ENCODE results near the gene AGAP3.

AGAP3 gene

DNA sequence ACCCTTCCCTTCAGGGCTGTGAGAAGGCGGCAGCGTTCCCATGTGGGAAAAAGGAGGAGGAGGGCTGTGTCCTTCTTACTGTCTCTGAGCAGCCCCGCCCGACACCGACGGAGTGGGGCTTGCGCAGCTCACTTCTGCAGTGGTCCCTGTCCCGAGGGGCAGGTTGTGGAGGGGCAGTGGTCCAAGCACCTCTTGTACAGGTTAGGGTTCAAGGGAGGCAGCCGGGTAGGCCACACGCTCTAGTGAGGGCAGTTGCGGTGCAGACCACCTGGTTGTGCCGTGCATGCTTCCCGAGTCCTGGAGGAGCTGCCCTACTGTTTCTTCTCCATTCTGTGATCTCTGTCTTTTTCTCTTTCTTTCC, 32.8 kb downstream of the AGAP3 start:
- Histone ChIP-seq H3K36me3 (ENCODE audit: control insufficient read depth in 1 of 2, insufficient read depth in 2 of 2, low read length in 2 of 2) (peaks cover 74% of the 10 kb centered on the region in 2 experiments), H2AK5ac (ENCODE audit: low read length) (no peak overlapping the region), H2BK120ac (ENCODE audit: insufficient read depth, low read length, poor library complexity) (no peak overlapping the region), H3K27me3 (ENCODE audit: insufficient read depth, low read length) (no peaks in the 10 kb centered on the region), H3K79me1 (ENCODE audit: low read length) (peaks cover 13% of the 10 kb centered on the region), H3K79me2 (ENCODE audit: control insufficient read depth, insufficient read depth, low read length, poor library complexity) (peaks cover 21% of the 10 kb centered on the region), H3K4me2 (ENCODE audit: low read length) (no peak overlapping the region), H3K23ac (ENCODE audit: low read length) (no peak overlapping the region), H3K9ac (ENCODE audit: low read length) (no peak overlapping the region), H4K12ac (ENCODE audit: low read depth, low read length) (no peak overlapping the region), H3K4me1 (ENCODE audit: control insufficient read depth in 1 of 2, insufficient read depth in 2 of 2, low read length in 2 of 2) (peaks cover 17% of the 10 kb centered on the region in 2 experiments), H3K27ac (ENCODE audit: low read depth, low read length) (no peak overlapping the region), H2AFZ (ENCODE audit: insufficient read depth, low read length, poor library complexity) (no peak overlapping the region), H3K4me3 (ENCODE audit: low read depth, low read length) (no peak overlapping the region), H3K18ac (ENCODE audit: low read length) (no peak overlapping the region), H3K9me3 (ENCODE audit: insufficient read depth, low read depth, low read length) (peaks cover 2% of the 10 kb centered on the region), H2BK5ac (ENCODE audit: low read depth, low read length, poor library complexity) (no peak overlapping the region), H4K8ac (ENCODE audit: low read depth, low read length) (no peak overlapping the region), H3K14ac (ENCODE audit: low read length) (no peak overlapping the region), H4K91ac (ENCODE audit: low read depth, low read length) (no peak overlapping the region), H2BK12ac (ENCODE audit: low read length) (no peak overlapping the region), H3K4ac (ENCODE audit: low read depth, low read length) (no peak overlapping the region)
- DNase-seq, result no peak
- no CpG with 5 or more reads among the region's 13 CpGs for WGBS (ENCODE audit: extremely low coverage, insufficient coverage, insufficient read length)

DNA sequence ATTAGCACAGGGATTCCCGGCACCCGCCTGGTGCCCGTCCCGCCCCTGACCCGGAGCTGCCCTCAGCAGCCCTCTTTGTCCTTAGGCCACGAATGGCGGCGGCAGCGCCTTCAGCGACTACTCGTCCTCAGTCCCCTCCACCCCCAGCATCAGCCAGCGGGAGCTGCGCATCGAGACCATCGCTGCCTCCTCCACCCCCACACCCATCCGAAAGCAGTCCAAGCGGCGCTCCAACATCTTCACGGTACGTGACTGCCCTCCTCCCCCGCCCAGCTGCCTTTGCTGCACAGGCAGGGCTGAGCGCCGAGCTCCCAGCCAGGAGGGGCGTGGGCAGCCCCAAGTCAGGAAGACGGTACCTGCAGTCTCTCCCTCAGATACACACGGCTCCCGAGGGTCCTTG, 33.6 kb downstream of the AGAP3 start:
- no CpG with 5 or more reads among the region's 27 CpGs for WGBS (ENCODE audit: extremely low coverage, insufficient coverage, insufficient read length)
- no peak overlapping the region for H4K91ac ChIP-seq (ENCODE audit: low read depth, low read length)
- no peak overlapping the region for H3K14ac ChIP-seq (ENCODE audit: low read length)
- no peak overlapping the region for H4K12ac ChIP-seq (ENCODE audit: low read depth, low read length)
- no peak overlapping the region for H2AK5ac ChIP-seq (ENCODE audit: low read length)
- H3K27ac ChIP-seq (ENCODE audit: low read depth, low read length), result no peak overlapping the region
- no peak overlapping the region for H2BK120ac ChIP-seq (ENCODE audit: insufficient read depth, low read length, poor library complexity)
- no peak overlapping the region for H3K4me2 ChIP-seq (ENCODE audit: low read length)
- no peak overlapping the region for H3K9ac ChIP-seq (ENCODE audit: low read length)
- H3K9me3 ChIP-seq (ENCODE audit: insufficient read depth, low read depth, low read length), result peaks cover 2% of the 10 kb centered on the region
- peaks cover 19 to 20% of the 10 kb centered on the region in 2 experiments for H3K4me1 ChIP-seq (ENCODE audit: control insufficient read depth in 1 of 2, insufficient read depth in 2 of 2, low read length in 2 of 2)
- H3K4ac ChIP-seq (ENCODE audit: low read depth, low read length), result no peak overlapping the region
- no peak overlapping the region for H2AFZ ChIP-seq (ENCODE audit: insufficient read depth, low read length, poor library complexity)
- no peaks in the 10 kb centered on the region for H3K27me3 ChIP-seq (ENCODE audit: insufficient read depth, low read length)
- DNase-seq, result no peak
- no peak overlapping the region for H4K8ac ChIP-seq (ENCODE audit: low read depth, low read length)
- no peak overlapping the region for H3K4me3 ChIP-seq (ENCODE audit: low read depth, low read length)
- no peak overlapping the region for H2BK12ac ChIP-seq (ENCODE audit: low read length)
- H3K23ac ChIP-seq (ENCODE audit: low read length), result no peak overlapping the region
- H3K79me2 ChIP-seq (ENCODE audit: control insufficient read depth, insufficient read depth, low read length, poor library complexity), result peaks cover 17% of the 10 kb centered on the region
- peaks cover 6% of the 10 kb centered on the region for H3K79me1 ChIP-seq (ENCODE audit: low read length)
- peaks cover 83% of the 10 kb centered on the region in 2 experiments for H3K36me3 ChIP-seq (ENCODE audit: control insufficient read depth in 1 of 2, insufficient read depth in 2 of 2, low read length in 2 of 2)
- H3K18ac ChIP-seq (ENCODE audit: low read length), result no peak overlapping the region
- H2BK5ac ChIP-seq (ENCODE audit: low read depth, low read length, poor library complexity), result no peak overlapping the region

DNA sequence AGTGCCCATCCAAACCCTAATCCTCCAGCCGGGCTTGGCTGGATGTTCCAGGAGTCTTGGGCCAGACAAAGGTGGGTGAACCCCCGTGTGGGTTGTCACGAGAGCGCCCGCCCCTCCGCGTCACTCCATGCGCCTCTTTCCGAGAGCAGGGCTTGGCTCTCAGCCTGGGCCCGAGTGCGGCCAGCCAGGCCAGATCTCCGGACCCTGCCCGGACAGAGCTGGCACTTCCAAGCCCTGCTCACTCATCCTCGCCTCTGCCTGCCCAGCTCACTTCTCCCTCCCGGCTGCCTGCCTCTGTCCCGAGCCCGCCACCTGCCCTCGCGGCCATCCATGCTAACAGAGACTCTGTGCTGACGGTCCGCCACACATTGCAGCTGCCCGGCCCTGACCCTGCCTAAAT, 34.6 kb downstream of the AGAP3 start:
- no peak overlapping the region for H3K4me2 ChIP-seq (ENCODE audit: low read length)
- peaks cover 2% of the 10 kb centered on the region for H3K9me3 ChIP-seq (ENCODE audit: insufficient read depth, low read depth, low read length)
- H2AK5ac ChIP-seq (ENCODE audit: low read length), result no peak overlapping the region
- no peak overlapping the region for H2BK5ac ChIP-seq (ENCODE audit: low read depth, low read length, poor library complexity)
- no peak overlapping the region for H3K9ac ChIP-seq (ENCODE audit: low read length)
- no peak overlapping the region for H2BK120ac ChIP-seq (ENCODE audit: insufficient read depth, low read length, poor library complexity)
- peaks cover 2% of the 10 kb centered on the region for H3K79me1 ChIP-seq (ENCODE audit: low read length)
- no peak overlapping the region for H3K18ac ChIP-seq (ENCODE audit: low read length)
- H4K8ac ChIP-seq (ENCODE audit: low read depth, low read length), result no peak overlapping the region
- H2BK12ac ChIP-seq (ENCODE audit: low read length), result no peak overlapping the region
- no CpG with 5 or more reads among the region's 22 CpGs for WGBS (ENCODE audit: extremely low coverage, insufficient coverage, insufficient read length)
- DNase-seq, result no peak
- no peak overlapping the region for H4K91ac ChIP-seq (ENCODE audit: low read depth, low read length)
- no peak overlapping the region for H3K14ac ChIP-seq (ENCODE audit: low read length)
- no peak overlapping the region for H3K23ac ChIP-seq (ENCODE audit: low read length)
- H3K27me3 ChIP-seq (ENCODE audit: insufficient read depth, low read length), result no peaks in the 10 kb centered on the region
- no peak overlapping the region for H3K4me3 ChIP-seq (ENCODE audit: low read depth, low read length)
- peaks cover 11% of the 10 kb centered on the region for H3K79me2 ChIP-seq (ENCODE audit: control insufficient read depth, insufficient read depth, low read length, poor library complexity)
- no peak overlapping the region for H4K12ac ChIP-seq (ENCODE audit: low read depth, low read length)
- peaks cover 23 to 26% of the 10 kb centered on the region in 2 experiments for H3K4me1 ChIP-seq (ENCODE audit: control insufficient read depth in 1 of 2, insufficient read depth in 2 of 2, low read length in 2 of 2)
- no peak overlapping the region for H3K4ac ChIP-seq (ENCODE audit: low read depth, low read length)
- H2AFZ ChIP-seq (ENCODE audit: insufficient read depth, low read length, poor library complexity), result no peak overlapping the region
- no peak overlapping the region for H3K27ac ChIP-seq (ENCODE audit: low read depth, low read length)
- H3K36me3 ChIP-seq (ENCODE audit: control insufficient read depth in 1 of 2, insufficient read depth in 2 of 2, low read length in 2 of 2), result peaks cover 85 to 87% of the 10 kb centered on the region in 2 experiments

DNA sequence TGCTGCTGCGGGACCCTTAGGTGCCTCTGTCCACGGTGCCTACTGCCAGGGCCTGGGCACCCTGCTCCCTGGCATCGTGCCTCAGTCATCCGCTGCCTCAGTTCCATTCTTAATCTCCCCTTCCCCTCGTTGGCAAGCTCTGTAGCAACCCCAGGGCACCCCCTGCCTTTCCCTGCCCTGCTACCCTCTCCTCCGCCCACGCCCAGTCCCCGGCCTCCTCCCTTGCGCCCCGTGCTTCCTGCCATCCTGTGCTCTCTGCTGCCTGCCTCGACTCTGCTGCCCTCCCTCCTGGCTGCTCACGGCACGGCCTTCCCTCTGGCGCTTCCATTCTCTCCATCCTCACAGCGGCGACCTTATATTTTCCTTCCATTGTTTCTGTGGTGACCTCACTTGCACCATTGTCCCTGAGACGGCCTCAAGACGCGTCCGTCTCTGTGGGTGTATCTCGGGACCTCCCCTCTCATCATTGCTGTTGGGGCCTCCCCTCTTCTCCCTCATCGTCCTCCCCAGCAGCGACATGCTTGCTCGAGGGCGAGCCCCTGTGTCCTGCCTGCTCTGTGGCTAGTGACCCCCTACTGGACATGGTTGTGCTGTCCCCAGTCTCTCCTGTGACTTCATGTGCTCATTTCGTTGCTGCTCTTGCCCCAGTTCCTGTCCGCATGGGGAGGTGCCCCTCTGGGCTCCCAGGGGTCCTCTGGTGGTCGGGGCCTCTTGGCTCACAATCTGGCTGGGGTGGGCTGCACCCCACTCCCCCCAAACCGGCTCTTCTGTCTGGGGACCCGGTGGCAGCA, 35.3 kb downstream of the AGAP3 start:
- Histone ChIP-seq H3K79me2 (ENCODE audit: control insufficient read depth, insufficient read depth, low read length, poor library complexity) (peaks cover 5% of the 10 kb centered on the region), H3K4me3 (ENCODE audit: low read depth, low read length) (no peak overlapping the region), H3K9me3 (ENCODE audit: insufficient read depth, low read depth, low read length) (peaks cover 2% of the 10 kb centered on the region), H3K18ac (ENCODE audit: low read length) (no peak overlapping the region), H4K8ac (ENCODE audit: low read depth, low read length) (no peak overlapping the region), H4K91ac (ENCODE audit: low read depth, low read length) (no peak overlapping the region), H3K27me3 (ENCODE audit: insufficient read depth, low read length) (no peaks in the 10 kb centered on the region), H3K14ac (ENCODE audit: low read length) (no peak overlapping the region), H2BK5ac (ENCODE audit: low read depth, low read length, poor library complexity) (no peak overlapping the region), H3K27ac (ENCODE audit: low read depth, low read length) (no peak overlapping the region), H3K4me2 (ENCODE audit: low read length) (no peak overlapping the region), H4K12ac (ENCODE audit: low read depth, low read length) (no peak overlapping the region), H2BK12ac (ENCODE audit: low read length) (no peak overlapping the region), H3K4ac (ENCODE audit: low read depth, low read length) (no peak overlapping the region), H3K23ac (ENCODE audit: low read length) (no peak overlapping the region), H3K79me1 (ENCODE audit: low read length) (peaks cover 2% of the 10 kb centered on the region), H3K9ac (ENCODE audit: low read length) (no peak overlapping the region), H2AFZ (ENCODE audit: insufficient read depth, low read length, poor library complexity) (no peak overlapping the region), H3K4me1 (ENCODE audit: control insufficient read depth in 1 of 2, insufficient read depth in 2 of 2, low read length in 2 of 2) (peaks cover 19 to 23% of the 10 kb centered on the region in 2 experiments), H3K36me3 (ENCODE audit: control insufficient read depth in 1 of 2, insufficient read depth in 2 of 2, low read length in 2 of 2) (peaks cover 86 to 88% of the 10 kb centered on the region in 2 experiments), H2BK120ac (ENCODE audit: insufficient read depth, low read length, poor library complexity) (no peak overlapping the region), H2AK5ac (ENCODE audit: low read length) (no peak overlapping the region)
- no peak for DNase-seq
- no CpG with 5 or more reads among the region's 30 CpGs for WGBS (ENCODE audit: extremely low coverage, insufficient coverage, insufficient read length)

Data from trophoblast cell (in vitro differentiated cells and primary cell).